Left renal cortex interstitium (tissue), 4 donors: ENCODE results near the gene SLC6A9. TPM values are rescaled to one million over a fixed set of nuclear protein-coding genes. Genes with fewer than 3 reads are reported as not detected.

Experiments used
- DNase-seq, 4 donors: peaks; one replicate each; pipeline ENCODE4 v3.0.0-alpha.2; 2013; ENCODE audit warnings: low read depth in 4 of 4, low spot score in 2 of 4, missing footprints in 1 of 4
- polyA plus RNA-seq, 4 donors: library from polyadenylated mRNA; unstranded; fragments of 120-200 nt; gene quantifications; one replicate each; pipeline ENCODE4 v1.2.1, GENCODE V29; 2013; ENCODE audit not compliant: insufficient read length in 4 of 4

Gene SLC6A9
- polyA plus RNA-seq, 4 donors: 5.6 to 8.8 (median 6.9) TPM

DNA sequence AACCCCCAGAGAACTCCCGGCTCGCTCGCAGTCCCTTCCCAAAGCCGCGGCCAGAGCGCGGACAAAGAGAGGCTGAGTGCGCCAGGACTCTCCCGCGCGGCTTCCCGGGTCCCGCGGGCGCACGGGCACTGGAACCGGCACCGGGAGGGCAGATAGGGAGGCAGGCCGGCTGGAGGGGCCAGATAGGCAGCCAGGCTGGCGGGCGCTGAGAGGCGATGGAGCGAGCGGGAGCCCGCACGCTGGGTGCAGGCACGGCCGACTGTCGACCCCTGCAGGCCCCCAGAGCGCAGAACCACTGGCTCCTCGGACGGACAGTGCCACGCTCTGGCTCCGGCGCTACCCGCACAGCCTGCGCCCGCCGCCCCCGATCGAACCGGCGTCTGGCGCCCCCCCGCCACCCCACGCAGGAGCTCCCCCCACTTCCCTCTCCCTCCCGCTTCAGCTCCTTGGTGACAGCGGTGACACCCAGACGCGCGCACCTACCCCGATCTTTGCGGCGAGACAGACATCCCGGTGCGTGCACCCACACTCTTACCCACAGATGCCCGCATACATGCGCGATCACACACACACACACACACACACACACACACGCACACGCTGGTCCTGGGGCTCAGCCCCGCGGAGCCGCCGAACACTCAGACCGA is 534 bp downstream of the SLC6A9 start:
- peak in 1 of 4 donors; percentile 29 for DNase-seq

- DNase-seq: peak in 3 of 4 donors; percentile 69 to 81 (median 78)
These were observed 1.2 kb downstream of the SLC6A9 start for GRCh38 chr1:44029911-44030604.

- no peak for DNase-seq
These were observed 1.9 kb downstream of the SLC6A9 start for GRCh38 chr1:44029260-44029910.

DNA sequence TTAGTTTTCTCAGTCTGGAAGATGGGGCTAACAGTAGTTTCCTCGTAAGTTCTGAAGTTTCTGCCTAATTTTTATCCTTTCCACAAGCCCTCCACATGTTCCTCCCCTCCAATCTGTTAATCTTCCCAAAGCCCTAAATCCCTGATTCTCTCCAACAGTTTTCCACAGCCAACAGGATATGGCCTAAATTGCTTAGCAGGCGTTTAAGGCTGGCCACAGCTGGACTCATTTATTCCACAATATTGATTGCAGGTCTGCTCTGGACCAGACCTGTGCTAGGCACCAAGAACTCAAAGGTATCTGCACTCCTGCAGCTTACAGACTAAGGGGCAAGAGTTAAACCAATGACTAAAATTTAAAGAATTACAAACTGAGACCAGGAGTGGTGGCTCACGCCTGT is 3.9 kb downstream of the SLC6A9 start:
- no peak for DNase-seq

- DNase-seq: no peak
These were observed 5.4 kb downstream of the SLC6A9 start for GRCh38 chr1:44025816-44026215.

DNA sequence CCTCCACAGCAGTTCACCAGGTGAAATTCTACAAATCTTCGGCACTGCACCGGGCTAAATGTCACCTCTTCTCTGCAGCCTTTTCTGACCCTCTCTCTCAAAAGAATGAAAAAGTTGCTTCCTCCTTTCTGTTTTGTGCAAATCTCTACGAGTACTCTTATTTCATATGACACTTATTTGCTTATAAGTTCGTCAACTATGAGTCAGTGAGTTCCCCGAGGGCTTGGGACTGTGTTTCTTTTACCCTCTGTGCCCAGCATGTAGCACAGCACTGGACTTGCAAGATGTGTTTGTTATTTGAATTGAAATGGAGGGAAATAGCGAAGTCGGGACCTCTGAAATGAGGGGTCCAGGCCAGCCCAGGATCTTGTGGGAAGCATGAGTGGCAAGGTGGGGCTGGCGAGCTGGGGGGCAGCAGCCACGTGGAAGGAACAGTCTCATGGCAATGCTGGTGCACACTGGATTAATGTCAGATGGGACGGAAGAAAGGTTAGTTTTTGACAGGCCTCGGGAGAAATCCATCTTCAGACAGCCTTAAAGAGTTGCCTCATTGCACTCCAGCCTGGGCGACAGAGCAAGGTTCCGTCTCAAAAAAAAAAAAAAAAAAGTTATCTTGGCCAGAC is 6.2 kb downstream of the SLC6A9 start:
- no peak for DNase-seq

- no peak for DNase-seq
These were observed 7.0 kb downstream of the SLC6A9 start for GRCh38 chr1:44024031-44024902.

DNA sequence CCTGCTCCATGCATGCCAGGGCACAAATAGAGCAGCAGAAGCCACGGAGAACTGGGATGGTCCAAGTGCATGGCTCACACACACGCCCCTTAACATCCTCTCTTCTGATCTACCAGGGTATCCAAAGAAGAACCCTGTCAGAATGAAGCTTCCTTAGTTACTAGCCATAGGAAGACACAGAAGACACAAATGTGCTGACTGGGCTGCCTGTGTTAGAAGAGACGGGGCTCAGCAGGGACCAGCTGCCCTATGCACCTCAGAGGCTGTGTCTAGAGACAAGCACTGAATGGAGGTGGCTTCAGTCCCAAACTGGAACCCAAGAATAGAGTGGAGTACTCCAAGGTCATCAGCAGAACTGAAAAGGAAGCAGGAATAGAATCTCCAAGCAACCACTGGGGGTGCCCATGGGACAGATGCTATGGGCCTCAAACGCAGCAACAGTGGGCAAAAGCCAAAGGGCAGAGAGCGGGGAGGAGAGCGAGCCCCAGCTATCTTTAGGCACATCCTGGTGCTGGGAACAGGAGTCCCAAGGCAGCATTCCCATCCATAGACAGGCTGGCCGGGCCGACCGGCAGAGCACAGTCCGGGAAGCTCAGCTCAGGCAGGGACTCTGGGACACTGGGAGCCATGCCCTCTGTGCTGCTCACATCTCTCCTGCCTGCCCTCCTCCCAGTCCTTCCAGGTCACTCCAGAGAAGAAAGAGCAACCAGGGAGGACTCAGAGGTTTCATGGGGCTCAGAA is 9.5 kb downstream of the SLC6A9 start:
- no peak for DNase-seq

- no peak for DNase-seq
These were observed 10.1 kb downstream of the SLC6A9 start for GRCh38 chr1:44021156-44021555.

DNA sequence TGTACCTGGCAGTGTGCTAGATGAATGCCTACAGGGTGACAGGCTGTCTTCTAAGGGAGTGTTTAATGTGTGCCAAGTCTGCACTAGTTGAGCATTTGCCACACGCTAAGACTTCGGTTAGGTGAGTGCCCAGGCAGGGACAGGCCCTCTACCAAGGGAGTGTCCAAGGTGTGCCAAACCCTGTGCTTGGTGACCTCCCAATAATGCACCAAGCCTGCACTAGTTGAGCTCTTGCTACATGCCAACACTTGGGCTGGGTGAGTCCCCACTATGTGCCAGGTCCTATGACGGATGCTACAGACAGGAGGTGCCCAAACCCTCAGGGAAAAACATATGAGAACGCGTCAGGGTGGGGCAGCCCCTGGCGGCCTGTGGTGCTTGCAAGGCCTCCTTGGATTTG is 10.8 kb downstream of the SLC6A9 start:
- DNase-seq: no peak

GRCh38 chr1:44019466-44019948 is 11.8 kb downstream of the SLC6A9 start:
- DNase-seq: no peak

DNA sequence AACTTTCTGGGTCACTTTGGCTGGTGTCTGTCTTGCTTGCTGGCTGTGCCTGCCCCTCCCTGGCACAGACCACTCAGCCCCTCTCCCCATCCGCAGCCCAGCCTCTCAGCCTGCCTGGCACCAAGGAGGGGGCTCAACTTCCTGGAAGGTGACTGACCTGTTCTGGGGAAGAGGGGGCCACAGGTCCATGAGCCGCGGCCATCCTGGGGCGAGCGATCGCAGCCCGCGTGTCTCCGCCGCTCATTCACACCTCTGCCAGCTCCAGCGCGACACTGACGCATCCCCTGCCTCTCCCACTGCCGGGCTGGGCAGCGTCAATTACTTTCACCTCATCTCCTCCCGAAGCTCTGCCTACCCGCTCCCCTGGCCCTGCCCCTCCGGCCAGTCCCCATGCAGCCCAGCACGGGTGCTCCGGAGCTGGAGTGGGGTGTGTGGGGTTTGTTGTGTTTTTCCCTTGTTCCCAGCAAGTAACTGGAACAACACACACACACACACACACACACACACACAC is 14.3 kb downstream of the SLC6A9 start:
- DNase-seq: no peak

DNA sequence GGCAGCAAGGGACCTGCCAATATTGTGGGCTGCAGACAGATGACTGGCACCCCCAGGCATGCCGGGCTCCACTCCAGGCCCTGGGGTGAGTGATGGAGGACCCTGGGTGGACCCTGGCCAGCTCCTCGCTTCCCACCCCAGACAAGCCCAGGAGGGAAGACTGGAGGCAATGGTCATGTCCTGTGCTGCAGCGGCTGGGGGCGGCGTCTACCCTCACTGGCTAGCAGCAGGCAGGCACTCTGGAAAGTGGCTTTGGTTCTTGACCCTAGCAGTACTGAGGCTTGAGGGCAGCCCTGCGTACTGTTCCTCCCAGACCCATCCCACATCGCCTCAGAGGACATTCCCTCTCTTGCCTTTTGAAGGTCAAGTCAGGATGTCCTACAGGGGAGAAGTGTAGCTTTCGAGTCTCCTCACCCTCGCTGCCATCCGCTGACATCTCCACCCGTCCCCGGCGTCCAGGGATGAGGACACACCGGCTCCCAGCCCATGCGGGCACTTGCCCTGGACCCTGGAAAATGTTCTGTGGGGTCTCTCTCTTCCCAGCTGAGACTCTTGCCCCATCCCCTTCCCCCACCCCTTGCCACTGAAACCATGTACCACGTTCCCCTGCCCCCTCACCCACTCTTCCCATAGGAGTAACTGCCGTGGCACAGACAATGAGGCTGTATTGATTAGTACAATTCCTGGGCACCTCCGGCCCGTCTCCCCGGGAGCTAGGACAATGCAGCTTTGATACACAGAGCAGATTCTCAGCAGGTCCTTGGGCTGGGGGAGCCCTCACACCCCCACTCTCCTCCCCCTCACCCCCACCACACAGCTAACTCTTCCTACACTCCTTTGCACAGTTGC is 15.0 kb downstream of the SLC6A9 start:
- no peak for DNase-seq

GRCh38 chr1:44015206-44015605 is 16.1 kb downstream of the SLC6A9 start:
- DNase-seq: no peak

- DNase-seq: no peak
These were observed 16.7 kb downstream of the SLC6A9 start for GRCh38 chr1:44014365-44015104.

DNA sequence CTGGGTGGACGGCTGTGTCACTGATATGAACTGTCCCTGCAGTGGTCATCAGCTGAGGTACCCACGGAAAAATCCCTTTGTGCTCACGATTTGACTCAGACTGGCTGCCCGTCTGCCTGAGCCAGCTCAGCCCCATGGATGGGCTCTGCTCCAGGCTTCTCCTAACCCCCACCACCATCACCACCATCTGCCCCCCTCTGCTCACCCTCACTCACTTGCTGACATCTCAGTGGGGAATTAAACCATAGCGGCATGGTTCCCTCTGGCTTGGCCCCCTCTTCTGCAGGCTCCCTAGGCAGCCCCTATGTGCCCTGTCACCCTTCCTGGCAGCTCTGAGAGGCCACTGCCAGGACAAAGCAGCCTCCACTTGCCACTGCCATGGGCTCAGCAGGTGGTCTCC is 17.3 kb downstream of the SLC6A9 start:
- DNase-seq: no peak

- no peak for DNase-seq
These were observed 18.2 kb downstream of the SLC6A9 start for GRCh38 chr1:44012941-44013609.
